GM12801 (cell line): Measurements from ENCODE around the gene CHST11.

Experiments used
- TF ChIP-seq, protein P1 (sequence below): IDR thresholded peaks from one replicate; pipeline ENCODE4 v1.5.1; 2011; ENCODE audit warnings: control low read depth; ENCODE audit not compliant: insufficient read length; ENCODE audit errors: extremely low read depth

Gene CHST11

GRCh38 chr12:104805186-104805585 is 348.4 kb downstream of the CHST11 start:
- TF ChIP-seq, protein P1, sequence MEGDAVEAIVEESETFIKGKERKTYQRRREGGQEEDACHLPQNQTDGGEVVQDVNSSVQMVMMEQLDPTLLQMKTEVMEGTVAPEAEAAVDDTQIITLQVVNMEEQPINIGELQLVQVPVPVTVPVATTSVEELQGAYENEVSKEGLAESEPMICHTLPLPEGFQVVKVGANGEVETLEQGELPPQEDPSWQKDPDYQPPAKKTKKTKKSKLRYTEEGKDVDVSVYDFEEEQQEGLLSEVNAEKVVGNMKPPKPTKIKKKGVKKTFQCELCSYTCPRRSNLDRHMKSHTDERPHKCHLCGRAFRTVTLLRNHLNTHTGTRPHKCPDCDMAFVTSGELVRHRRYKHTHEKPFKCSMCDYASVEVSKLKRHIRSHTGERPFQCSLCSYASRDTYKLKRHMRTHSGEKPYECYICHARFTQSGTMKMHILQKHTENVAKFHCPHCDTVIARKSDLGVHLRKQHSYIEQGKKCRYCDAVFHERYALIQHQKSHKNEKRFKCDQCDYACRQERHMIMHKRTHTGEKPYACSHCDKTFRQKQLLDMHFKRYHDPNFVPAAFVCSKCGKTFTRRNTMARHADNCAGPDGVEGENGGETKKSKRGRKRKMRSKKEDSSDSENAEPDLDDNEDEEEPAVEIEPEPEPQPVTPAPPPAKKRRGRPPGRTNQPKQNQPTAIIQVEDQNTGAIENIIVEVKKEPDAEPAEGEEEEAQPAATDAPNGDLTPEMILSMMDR, result no peak

- TF ChIP-seq, protein P1, result no peak
These were observed 352.5 kb downstream of the CHST11 start for GRCh38 chr12:104809251-104809650.

GRCh38 chr12:104809706-104810385 is 353.1 kb downstream of the CHST11 start:
- TF ChIP-seq, protein P1, result no peak
